Measurements from ENCODE around the gene TOLLIP.
"Not testable (repeated sequence)": the region's sequence is repeated elsewhere in the genome, so short reads cannot be mapped to it uniquely, and the experiment has no call there.

Gene TOLLIP

GRCh38 chr11:1263010-1263409 is 46.4 kb downstream of the TOLLIP start:
- no peak for DNase-seq (ENCODE audit: low read depth in 2 of 2)

GRCh38 chr11:1262172-1263006 is 47.0 kb downstream of the TOLLIP start:
- DNase-seq (ENCODE audit: low read depth in 2 of 2), result peak; percentile 47 to 53

- DNase-seq (ENCODE audit: low read depth in 2 of 2), result no peak
Measured at GRCh38 chr11:1261241-1262071, 48.0 kb downstream of the TOLLIP start.

GRCh38 chr11:1260620-1261019 is 48.8 kb downstream of the TOLLIP start:
- DNase-seq (ENCODE audit: low read depth in 2 of 2), result no peak

GRCh38 chr11:1260023-1260501 is 49.4 kb downstream of the TOLLIP start:
- no peak for DNase-seq (ENCODE audit: low read depth in 2 of 2)

- DNase-seq (ENCODE audit: low read depth in 2 of 2), result no peak
Measured at GRCh38 chr11:1259561-1259960, 49.9 kb downstream of the TOLLIP start.

GRCh38 chr11:1259076-1259461 is 50.4 kb downstream of the TOLLIP start:
- no peak for DNase-seq (ENCODE audit: low read depth in 2 of 2)

- DNase-seq (ENCODE audit: low read depth in 2 of 2), result no peak
Measured at GRCh38 chr11:1258401-1259075, 50.9 kb downstream of the TOLLIP start.

- DNase-seq (ENCODE audit: low read depth in 2 of 2), result no peak
Measured at GRCh38 chr11:1257916-1258315, 51.5 kb downstream of the TOLLIP start.

GRCh38 chr11:1257366-1257765 is 52.1 kb downstream of the TOLLIP start:
- DNase-seq (ENCODE audit: low read depth in 2 of 2), result no peak

GRCh38 chr11:1256257-1257045 is 53.0 kb downstream of the TOLLIP start:
- no peak for DNase-seq (ENCODE audit: low read depth in 2 of 2)

- DNase-seq (ENCODE audit: low read depth in 2 of 2), result no peak
Measured at GRCh38 chr11:1255151-1255550, 54.3 kb downstream of the TOLLIP start.

- DNase-seq (ENCODE audit: low read depth in 2 of 2), result no peak
Measured at GRCh38 chr11:1254733-1255132, 54.7 kb downstream of the TOLLIP start.

- DNase-seq (ENCODE audit: low read depth in 2 of 2), result no peak
Measured at GRCh38 chr11:1254086-1254648, 55.3 kb downstream of the TOLLIP start.

GRCh38 chr11:1253103-1253485 is 56.3 kb downstream of the TOLLIP start:
- DNase-seq (ENCODE audit: low read depth in 2 of 2), result no peak

- DNase-seq (ENCODE audit: low read depth in 2 of 2), result no peak
Measured at GRCh38 chr11:1252371-1253102, 56.9 kb downstream of the TOLLIP start.

GRCh38 chr11:1251236-1251770 is 58.1 kb downstream of the TOLLIP start:
- no peak for DNase-seq (ENCODE audit: low read depth in 2 of 2)

- not testable (repeated sequence) for DNase-seq (ENCODE audit: low read depth in 2 of 2)
Measured at GRCh38 chr11:1250411-1250810, 59.0 kb downstream of the TOLLIP start.

GRCh38 chr11:1248951-1249350 is 60.5 kb downstream of the TOLLIP start:
- DNase-seq (ENCODE audit: low read depth in 2 of 2), result not testable (repeated sequence)

- DNase-seq (ENCODE audit: low read depth in 2 of 2), result not testable (repeated sequence)
Measured at GRCh38 chr11:1247026-1247425, 62.4 kb downstream of the TOLLIP start.

Measured in fibroblast of skin of left biceps (primary cell).